GM19025 (cell line): Measurements from ENCODE around the gene BCAP31.
"Not testable (repeated sequence)": the region's sequence is repeated elsewhere in the genome, so short reads cannot be mapped to it uniquely, and the experiment has no call there.

ENCODE experiments used
- ATAC-seq: cut with Tn5 transposase; IDR thresholded peaks from one replicate; pipeline ENCODE4 v1.9.1; 2021; ENCODE audit warnings: mild to moderate bottlenecking, low read depth, moderate library complexity; ENCODE audit not compliant: unreplicated experiment

The BCAP31 gene

DNA sequence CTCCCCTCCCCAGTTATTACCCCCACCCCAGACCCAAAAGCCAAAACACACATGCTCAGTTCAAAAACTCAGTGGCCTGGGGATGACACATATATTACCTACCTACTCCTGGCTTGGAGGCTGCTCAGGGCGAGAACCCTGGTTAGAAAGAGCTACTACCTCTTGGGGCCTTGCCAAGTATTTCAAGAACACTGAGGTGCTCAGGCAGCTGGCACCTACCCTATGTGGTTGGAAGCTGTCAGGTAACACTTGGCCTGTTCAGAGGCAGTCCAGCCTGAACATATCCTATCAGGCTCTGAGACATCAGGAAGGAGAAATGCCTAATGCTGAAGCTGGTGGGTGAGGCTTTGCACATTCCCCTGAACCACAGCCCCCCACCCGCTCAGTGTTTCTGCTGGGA is 4.9 kb downstream of the BCAP31 start:
- no peak for ATAC-seq

DNA sequence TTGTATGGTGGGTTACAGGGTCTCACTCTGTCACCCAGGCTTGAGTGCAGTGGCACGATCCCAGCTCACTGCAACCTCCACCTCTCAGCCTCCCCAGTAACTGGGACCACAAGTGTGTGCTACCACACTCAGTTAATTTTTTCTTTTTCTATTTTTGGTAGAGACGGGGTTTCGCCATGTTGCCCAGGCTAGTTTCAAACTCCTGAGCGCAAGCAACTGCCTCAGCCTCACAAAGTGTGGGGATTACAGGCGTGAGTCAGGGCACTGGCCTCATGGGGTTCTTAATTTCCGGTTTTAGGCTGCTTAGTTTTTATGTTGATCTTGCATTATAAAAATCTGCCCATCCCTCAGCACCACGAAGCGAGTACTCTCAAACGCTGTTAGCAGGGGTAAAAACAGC is 6.7 kb downstream of the BCAP31 start:
- ATAC-seq: no peak

DNA sequence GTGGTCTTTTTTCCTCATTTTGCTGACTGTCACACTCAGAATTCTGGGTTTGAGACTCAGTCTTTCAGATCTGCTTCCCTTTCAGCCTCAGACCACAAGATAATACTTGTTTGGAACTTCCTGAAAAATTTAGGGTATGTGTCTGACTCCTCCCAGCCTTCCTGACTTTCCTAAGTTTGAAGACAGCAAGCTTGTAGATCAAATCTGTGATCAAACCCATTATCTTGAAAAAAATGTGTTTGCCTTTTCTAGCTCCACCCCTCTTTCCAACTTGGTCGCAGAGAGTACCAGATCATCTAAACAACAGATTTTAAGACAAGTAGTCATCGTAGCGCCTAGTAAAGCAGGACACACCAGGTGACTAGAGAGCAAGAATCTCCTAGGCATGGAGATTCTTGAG is 9.9 kb downstream of the BCAP31 start:
- ATAC-seq: no peak

DNA sequence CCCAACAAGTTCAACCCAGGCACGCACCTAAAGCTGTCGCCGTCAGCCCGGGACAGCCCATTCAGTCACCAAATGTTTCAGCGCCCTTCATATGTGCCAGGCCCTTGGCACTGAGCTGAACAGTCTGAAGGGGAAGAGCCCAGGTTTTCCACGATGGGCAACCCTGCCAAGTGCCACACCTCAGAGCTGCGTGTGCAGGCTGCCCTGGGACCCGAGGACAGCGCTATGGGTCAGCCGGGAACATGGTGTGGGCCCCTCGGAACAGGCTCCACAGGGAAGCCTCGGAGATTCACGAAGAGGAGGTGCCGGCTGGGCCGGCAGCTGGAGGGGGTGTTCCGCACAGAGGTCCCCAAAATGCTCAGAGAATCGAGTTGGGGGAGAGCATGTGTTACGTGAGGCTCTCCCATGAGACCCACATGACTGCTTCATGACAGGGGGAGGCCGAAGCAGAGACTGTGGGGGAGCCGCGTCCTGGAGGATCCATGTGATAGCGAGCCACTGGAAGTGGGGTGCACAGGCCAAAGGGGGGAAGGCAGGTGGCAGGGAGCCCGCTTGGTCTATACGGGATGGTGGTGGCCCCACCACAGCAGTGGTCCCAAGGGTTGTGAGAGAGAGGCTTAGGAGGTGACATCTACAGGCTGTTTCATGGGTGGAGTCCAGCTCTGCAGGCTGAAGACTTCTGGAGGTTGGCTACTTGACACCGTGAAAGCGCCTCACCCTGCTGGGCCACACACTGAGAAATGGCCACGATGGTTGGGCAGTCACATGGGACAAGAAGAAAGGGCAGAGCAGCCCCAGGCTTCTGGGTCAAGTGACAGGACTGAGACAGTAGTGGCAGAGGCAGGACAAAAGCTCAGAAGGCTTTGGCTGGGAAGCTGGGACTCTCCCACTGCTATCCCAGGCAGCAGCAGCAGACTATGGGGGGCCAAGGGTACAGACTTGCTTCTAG is 14.2 kb downstream of the BCAP31 start:
- no peak for ATAC-seq

DNA sequence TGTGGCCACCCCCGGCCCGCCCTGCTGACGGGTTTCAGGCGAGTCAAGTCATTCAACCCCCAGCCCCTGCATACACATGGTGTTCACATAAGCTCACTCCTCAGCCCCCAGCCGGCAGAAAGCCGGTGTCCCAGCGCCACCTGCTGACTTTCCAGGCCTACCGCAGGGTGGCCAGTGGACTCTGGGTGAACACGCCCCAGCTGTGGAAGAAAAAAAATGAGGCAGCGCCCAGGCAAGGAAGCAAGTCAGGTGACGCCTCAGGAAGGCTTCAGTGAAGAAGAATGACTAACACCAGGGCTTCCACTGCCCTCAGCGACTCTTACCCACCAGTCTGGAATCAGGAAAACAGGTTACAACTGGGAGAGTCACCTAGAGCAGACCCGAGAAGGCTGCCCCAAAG is 15.8 kb downstream of the BCAP31 start:
- no peak for ATAC-seq

DNA sequence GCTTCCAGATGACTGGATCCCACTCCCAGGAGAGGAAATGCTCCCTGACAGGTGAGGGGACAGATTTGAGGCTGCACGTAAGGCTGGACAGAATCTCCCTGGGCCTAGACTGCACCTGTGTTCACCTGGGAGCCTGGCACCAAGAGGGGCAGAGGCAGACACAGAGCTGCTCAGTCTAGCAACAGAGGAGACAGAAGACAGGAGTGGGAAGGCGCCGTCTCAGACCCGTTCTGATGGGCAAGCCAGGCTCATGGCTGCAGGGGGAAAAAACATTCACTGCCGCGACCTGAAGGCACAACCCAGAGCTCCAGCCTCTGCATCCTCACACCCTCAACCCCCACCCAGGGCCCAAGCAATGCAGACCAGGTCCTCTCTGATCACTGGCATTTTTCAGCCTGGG is 16.8 kb downstream of the BCAP31 start:
- no peak for ATAC-seq

DNA sequence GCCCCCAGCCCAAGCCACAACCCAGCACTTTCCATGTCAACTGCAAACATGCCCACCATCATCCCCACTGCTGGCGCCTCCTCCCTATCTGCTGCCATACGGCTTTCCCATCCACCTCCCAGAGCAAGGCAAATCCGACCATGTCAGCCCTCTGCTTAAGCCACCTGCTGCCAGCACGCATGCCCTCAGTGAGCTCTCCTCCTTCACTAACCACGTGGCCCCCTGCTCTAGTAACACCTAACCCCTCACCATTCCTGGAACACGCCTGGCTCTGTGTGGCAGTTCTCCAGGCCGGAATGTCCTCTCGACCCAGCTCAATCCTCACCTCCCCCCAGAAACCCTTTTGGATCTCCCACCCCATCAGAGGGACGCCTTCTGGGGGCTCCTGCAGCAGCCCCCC is 17.4 kb downstream of the BCAP31 start:
- ATAC-seq: no peak

DNA sequence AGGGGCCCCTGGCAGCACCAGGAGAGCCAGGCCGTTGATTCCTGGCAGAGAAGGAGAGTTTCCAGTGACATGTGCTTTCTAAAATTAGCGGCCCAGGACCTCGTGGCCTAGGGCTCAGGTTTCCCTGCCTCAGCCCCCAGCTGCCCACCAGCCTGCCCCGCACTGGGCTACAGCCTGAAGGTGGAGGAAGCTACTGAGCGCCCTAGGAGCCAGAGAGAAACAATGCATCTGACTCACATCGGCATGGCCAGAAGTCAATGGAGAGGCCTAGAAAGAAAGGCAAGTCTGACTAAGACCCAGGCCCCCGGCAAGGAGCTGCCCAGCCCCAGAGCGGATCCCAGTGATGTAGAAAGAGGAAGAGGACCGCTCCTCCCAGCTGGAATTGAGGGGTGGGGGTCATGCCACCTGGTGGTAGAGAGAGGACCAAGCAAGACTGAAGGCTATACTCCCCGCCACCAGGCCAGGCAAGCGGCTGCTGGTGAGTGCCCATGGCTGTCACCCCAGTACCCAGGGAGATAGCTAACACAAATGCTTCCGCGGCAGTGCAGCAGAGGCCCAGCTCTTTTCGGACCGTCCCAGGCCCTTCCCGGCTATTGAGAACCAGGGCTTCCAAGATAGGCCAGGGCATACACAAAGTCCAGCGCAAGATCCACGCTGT is 18.7 kb downstream of the BCAP31 start:
- not testable (repeated sequence) for ATAC-seq

DNA sequence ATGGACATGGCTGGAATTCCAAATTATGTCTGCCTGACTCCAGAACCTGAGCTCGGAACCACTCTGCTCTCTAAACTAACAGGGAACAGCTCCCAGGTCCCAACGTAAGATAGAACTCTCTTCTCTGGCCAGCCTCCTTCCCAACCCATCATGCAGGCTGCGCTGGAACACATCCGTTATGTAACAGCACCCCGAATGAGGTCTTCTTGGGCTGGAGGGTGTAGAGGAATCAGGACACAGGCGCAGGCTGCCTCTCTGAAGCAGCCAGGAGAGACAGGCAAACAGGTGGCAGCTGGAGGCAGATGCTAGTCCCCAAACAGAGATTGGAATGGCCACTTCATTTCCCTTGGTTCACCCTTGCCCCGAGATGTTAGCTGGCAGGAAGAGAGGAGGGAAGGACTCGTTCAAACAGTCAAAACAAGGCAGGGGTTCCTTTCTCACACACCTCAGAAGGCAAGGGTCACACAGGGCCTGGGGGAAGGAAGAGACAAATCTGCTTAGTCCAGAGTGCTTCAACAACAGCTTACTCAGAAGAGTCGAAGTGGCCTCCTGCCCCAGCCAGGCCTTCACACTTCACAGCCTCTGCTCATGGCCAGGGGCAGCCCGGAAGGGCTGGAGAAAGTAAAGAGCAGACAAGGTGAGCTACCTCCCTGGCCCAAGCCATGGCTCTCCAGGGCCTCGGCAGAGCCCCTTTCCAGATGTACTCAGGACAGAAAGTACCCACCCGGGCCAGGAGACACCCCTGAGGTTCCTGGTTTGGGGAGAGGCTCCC is 19.4 kb downstream of the BCAP31 start:
- ATAC-seq: not testable (repeated sequence)

DNA sequence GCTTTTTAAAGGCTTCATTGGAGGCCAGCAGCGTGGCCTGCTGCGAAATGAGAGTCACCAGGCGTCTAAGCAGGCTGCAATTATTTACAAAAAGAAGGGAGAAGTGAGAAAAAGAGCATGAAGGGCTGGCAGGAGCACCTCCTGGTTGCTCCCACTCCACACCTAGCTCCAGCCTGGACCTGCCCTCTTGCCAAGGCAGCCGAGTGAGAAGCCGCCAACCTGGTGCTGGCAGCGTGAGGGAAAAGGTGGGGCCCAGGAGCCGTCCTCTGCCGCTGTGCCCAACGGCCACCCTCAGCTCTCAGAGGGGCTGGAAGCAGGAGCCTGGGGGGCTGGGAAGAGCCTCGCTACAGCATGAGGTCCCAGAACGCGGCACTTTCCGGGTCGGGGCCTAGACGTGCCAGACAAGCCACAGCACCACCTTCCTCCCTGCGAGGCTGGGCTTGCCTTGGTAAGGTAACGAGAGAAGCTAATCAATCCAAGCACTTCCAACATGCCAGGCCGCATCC is 20.1 kb downstream of the BCAP31 start:
- ATAC-seq: no peak

DNA sequence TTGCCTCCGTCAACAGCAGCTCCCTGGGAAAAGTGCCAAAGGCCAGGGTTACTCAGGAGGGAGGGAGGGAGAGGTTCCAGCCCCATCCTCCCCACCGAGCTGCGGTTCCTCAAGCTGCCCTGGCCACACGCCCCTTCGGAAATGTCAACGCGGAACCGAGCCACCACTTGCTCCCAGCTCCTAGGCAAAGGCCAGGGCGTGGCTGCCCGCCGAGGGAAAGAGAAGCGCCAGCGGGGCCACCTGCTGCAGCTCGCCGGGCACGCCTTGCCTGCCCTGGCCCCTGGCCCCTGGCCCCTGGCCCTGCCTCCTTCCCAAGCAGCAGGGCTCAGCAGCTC is 21.2 kb downstream of the BCAP31 start:
- no peak for ATAC-seq

DNA sequence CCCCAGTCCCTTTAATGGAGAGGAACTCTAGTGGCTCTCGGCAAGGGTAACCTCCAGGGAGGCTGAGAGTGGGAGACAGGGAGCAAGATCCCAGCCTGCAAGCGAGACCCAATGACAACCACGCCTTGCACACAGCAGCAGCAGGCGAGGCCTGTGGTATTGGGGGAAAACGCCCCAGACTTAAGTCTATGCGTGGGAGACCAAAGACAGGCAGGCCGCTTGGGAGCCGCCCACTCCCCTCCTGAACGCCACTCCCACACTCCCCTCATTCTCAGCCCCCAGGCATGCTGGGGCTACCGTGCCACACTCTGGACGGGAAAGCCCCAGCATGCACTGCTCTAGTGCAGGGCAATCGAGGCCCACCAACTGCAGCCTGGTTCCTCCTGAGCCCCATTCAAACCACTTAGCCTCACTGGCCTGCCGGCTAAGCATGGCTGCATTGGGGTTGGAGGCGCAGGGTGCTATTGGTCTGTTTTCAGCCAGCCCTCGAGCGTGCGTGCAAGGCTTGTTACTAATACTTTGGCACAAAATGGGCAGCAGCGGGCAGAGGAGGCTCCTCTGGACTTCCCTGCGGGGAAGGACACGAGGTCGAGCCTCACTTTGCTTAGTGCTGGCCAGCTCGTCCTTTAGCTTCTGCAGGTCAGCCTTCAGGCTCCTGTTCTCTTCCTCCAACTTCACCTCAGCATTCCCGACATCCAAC is 21.7 kb downstream of the BCAP31 start:
- ATAC-seq: no peak

DNA sequence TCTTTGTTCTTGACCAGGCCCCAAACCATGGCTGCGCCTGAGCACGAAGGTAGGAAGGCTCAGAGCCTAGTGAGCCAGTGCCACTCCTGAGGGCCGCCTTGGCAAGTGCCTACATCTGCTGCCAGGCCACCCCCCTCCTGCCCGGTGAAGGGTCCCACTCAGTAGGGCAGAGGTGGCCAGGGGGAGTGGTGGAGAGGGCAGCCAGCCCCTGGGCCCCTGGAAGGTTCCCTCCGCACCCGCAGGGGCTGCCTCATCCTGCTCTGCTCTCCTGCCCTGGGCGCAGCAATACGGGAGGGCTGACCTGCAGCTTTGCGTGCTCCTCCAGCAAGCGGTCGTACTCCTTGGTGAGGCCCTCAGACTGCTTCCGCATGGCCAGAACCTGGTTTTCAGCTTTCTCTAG is 22.5 kb downstream of the BCAP31 start:
- ATAC-seq: no peak

DNA sequence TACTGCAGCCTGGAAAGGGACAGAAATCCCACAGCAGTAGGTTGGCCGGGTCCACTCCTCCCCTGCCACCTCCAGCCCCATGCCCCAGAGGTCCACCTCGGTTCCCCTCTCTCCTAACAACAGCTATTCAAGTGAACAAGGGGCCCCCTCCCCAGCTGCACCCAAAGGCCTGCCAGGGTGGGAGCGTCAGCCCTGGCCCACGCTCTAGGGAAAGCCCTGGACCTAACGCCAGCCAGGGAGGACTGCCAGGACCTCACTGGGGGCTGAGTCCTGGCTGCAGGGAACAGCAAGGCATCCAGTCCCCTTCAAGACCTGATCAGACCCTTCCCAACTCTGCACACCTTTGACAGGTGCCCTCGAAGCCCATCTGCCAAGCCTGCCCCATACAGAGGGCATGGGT is 23.2 kb downstream of the BCAP31 start:
- ATAC-seq: no peak

DNA sequence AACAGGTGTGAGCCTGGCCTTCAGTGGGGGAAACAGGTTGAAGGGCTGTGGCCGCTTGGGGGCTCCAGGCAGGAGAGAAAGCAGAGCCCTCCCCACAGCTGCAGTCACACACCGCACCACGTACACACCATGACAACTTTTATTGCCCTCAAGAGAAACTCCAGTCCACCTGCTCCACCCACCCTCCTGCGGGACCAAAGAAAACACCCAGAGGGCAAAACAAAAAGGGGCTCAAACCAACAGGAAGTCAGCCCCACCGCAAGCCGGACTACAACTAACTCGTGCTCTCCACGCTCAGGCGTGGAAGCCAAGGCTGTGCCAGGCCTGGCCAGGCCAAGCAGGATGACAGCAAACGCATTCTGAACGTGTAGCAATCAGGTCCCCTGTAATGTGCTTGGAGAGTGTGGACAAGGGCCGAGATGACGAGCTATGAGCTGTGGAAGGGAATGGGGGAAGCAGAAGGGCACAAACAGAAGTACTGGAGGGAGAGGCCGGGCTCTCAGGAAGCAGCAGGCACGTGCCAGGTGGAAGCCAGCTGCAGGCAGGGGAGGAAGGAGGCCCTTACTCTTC is 23.7 kb downstream of the BCAP31 start:
- ATAC-seq: no peak

DNA sequence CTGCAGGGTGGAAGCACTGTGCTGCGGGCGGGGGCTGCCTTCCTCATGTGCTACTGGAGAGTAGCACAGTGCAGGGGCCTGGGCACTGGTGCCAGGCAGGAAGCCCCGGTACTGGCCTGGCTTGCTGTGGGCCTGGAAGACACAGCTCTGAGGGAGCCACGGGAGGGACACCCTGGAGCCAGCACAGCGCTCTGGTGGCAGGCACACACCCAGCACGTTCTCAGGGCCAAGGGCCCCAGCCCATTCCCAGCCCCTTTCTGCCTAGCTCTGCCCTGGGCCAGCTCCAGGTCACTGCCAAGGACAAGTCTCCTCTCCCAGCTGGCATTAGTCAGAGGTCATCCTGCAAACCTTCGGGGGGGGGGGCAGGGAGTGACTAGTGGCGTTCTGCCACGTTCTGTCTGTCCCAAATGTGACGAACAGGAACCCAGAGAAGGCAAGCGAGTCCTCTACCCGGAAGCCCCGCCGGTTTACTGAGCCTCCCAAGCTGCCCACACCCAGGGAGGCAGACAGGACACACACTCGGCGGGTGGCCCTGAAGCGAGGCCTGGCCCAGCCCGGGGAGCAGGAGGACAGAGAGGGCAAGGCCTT is 24.3 kb downstream of the BCAP31 start:
- not testable (repeated sequence) for ATAC-seq

DNA sequence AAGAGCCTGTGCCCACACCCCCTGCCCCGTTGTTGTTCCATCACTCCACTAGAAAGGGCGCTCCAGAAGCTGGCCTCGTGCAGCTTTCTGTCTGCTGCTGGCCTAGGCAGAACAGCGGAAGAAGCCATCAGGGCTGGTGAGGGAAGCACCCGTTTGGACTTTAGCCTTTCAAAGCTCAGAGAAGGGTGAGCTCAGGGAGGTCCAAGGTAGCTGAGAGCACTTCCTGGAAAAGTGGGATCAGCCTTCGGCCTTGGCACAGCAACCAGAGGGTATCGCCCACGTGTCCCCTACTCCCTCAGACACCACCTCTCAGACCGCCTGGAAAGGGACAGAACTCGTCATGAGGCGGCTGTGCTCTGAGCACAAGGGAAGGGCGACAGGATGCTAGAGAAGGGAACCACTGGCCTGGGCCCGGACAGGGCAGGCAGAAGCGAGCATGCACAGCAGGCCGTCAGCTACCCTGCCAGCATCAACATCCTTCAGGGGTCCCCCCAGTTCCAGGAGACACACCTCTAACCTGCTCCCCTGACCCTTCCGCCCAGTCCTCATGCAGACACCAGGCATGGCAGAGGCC is 24.9 kb downstream of the BCAP31 start:
- not testable (repeated sequence) for ATAC-seq

DNA sequence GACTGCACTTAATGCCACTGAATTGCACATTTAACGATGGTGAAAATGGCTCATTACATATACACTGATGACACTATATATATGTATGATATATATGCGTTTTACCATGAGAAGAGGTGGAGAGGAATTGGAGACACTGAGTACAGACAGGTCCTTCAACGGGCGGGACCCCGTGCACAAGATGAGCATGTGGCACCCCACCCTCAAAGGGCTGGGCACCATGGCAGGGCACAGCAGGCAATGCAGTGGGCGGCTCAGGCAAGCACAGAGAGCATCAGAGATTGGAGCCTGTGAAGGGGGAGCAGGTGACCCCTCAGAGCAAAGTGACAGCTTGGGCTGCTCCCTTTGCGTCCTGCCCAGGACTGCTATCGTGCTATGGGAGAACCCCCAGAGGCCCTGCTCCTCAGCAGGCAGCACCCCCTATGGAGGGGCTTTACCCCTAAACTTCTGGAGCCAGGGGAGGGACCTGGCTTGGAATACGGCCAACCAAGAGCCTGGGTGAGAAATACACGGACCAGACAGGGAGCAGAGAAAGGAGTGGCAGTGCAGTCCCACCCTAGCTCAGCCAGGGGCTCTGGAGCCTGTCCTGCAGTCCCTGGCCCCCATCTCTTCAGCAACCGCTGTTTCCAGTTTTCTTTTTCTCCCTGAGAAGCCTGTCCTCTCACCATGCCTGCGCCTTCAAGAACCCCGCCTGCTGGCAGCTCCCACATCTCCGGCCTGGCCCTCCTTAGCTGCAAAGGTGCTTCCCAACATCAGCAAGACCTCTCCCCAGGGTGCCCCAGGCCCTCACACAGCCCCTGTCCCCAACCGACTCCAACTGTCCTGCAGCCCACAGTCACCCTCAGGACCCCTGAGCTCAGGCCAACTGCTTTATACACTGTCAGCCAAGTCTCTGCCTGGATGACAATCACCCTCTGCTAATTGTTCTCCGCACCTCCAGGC is 26.0 kb downstream of the BCAP31 start:
- no peak for ATAC-seq
